OCI-LY3 (cell line): Measurements from ENCODE around the gene PHTF1.

Source experiments
- CTCF ChIP-seq: fragments of 200-600, 300-600 bp; sonication (generic); IDR thresholded peaks from 2 replicates; pipeline ENCODE4 v1.5.1; 2014; ENCODE audit warnings: antibody characterized with exemption, low read length, low read depth
- EZH2phosphoT487 ChIP-seq: fragments of 200-600 bp; shearing (Covaris generic); IDR thresholded peaks from 2 replicates; pipeline ENCODE4 v1.6.1; 2018; ENCODE audit warnings: antibody characterized with exemption, mixed run types, low read depth

GRCh38 chr1:113745425-113745824 is 13.9 kb downstream of the PHTF1 start:
- TF ChIP-seq CTCF (no peak), EZH2phosphoT487 (no peak)
